ENCODE data around the gene E2F1.
"Not testable (repeated sequence)": the region's sequence is repeated elsewhere in the genome, so short reads cannot be mapped to it uniquely, and the experiment has no call there.

E2F1 gene

DNA sequence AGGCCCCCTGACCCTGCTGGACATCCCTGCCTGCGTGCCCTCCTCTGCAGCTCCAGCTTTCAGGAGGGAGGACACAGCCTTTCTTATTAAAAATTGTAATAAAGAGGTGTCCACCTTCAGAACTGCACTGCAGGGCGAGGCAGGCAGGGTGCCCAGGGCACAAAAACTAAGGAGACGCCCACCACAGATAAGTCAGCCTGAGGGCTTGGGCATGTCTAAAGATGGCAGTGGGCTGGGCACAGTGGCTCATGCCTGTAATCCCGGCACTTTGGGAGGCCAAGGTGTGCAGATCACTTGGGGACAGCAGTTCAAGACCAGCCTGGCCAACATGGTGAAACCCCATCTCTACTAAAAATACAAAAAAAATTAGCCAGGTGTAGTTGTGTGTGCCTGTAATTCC, 31.0 kb downstream of the E2F1 start:
- no peak for DNase-seq

DNA sequence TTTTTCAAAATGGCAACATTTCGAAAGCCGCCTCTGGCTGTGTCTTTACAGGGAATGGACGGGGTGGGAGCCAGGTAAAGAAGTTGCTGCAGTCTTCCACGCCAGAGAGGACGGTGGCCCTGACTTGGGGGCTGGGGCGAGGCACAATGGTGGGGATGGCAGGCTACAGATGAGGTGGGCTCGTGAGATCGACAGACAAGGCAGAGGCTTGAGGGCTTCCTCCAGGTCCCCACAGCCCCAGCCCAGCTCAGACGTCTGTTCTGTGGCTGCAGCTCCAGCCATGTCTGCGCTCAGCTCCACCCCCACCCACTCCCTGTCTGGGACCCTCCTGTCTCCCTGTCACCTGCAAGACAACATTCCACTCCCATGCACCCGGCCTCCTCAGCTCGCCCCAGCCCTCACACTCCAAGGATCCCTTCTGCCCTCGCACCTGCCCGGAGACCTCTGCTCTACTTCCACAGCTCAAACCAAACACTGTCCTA, 31.5 kb downstream of the E2F1 start:
- DNase-seq = no peak

DNA sequence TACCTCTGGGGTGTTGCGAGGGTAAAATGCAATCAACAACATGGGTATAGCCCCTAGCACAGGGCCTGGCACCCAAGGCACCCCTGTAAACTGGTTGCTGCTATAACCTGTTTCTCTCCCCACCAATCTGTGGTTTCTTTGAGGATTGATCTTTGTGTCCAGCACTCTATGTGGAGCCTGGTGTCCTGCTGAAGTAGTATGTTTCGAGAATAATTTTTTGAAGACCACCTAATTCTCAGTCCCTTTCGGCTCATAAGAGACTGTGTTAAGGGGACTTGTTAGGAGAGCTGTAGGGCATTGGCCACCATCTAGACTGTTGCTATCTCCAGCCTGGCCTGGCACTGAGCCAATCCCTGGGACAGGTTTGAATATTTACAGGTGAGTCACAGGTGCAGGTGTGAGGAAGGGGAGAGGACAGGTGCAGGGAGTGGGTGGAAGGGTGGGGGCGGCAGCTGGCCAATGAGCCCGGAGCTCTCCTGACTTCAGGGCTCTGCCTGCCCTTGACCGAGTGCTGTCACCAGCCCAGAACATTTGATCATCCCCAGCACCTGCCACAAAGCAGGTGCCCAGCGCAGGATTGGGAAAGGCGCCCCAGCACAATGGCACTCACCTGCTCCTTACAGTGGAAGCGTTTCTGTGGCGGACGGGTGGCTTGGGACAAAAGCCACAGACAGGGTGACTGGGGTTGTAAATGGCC, 32.1 kb downstream of the E2F1 start:
- DNase-seq = no peak

DNA sequence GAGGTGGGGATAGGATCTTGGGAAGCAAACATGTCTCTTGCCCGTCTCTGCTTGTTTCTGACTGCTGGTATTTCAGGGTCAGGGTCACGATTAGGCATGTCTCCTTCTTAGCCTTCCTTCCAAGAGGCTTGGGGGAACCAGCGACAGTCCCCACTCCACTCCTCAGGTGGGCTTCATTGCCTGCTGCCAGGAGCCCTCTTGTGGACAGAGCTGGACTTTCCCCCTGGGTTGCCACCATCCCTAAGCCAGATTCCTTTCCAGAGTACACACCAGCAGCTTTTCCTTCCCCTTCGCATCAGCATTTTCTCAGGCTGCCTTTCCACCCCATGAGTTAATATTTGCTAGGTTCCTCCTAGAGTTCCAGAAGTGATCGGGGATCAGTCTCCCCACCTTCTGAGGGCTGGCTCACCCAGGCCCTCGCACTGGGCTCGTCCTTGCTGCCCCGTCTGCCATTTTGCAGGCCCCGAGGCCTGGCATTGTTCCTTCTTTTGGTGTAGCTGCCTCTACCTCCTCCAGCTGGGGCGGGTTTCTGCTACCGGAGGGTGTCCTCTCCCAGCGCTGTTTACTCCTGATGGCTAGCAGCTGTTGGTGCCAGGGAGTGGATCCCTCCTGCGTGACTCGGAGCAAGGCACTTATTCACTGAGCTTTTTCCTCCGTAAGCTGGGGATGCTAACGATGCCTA, 32.8 kb downstream of the E2F1 start:
- DNase-seq = peak; percentile 63

DNA sequence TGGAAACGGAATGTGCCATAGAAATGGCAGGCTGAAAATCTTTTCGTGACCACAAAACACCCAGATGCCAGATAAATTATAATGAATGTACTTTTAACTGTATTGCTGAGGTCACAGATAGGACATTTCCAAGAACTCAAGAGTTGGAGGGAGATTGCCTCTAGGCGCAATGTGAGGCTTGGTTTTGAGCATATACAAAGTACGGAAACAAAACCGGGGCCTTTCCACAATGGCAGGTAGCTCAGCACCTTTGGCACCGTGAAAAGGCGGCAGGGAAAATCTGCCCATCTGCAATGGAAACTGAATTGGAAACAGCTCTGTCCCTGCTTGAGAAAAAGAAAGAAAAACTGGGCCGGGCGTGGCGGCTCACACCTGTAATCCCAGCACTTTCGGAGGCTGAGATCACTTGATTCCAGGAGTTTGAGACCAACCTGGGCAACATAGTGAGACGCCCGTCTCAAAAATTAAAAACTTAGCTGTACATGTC, 34.6 kb downstream of the E2F1 start:
- DNase-seq = no peak

DNA sequence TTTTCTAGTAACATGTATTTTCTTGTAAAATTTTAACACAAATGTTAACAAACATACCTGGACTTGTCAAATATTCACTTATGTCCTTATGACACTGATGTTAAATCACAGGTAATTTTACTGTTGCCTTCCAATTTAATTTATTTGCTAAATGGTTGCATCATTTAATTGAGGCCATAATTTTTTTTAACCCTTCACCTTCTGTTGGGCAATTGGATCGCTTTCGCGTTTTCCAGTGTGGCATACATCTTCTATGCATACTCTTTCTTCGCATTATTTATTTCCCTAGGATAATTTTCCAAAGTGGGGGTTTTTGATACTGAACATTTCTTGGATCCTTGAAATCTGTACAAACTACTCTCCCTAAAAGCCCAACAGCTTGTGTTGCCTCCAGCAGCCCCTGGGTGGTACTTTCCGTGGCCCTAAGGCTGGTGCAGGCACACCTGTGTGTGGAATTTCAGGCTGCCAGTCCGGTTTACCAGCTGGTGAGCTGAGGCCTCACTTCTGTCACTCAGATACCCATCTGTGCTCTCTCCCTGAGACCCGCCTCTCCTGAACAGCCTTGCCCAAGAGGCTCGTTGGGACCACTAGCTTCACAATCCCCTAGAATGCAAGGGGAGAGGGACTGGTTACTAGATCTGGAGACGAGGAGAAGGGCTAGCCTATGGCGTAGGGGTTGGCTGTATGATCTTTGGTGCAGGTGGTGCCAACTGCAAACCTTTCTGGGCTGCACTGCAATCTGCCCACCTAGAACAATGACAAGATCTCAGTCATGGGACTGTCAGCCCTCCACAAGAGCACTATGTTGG, 35.2 kb downstream of the E2F1 start:
- peak; percentile 67 for DNase-seq

DNA sequence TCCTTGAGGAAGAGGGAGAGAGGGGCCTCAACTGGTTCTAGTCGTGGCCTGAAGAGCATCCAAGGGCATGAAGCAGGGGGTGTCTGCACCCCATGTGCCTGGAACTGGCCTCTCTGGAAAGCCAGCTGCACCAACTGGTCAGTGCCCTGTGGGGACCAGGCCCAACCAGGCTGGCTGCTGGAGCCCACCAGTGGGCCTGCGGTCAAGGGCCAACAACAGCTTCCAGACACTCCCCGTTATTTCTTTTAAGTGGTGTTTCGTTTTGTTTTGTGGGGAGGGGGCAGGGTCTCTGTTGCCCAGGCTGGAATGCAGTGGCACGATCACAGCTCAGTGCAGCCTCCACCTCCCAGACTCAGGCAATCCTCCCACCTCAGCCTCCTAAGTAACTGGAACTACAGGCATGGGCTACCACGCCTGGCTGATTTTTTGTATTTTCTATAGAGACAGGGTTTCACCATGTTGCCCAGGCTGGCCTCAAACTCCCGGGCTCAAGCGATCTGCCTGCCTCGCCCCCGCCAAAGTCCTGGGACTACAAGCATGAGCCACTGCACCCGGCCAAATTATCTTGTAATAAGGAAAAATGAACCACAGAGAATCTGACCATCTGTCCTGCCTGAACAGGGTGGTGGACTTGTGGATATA, 36.0 kb downstream of the E2F1 start:
- DNase-seq = peak; percentile 42

DNA sequence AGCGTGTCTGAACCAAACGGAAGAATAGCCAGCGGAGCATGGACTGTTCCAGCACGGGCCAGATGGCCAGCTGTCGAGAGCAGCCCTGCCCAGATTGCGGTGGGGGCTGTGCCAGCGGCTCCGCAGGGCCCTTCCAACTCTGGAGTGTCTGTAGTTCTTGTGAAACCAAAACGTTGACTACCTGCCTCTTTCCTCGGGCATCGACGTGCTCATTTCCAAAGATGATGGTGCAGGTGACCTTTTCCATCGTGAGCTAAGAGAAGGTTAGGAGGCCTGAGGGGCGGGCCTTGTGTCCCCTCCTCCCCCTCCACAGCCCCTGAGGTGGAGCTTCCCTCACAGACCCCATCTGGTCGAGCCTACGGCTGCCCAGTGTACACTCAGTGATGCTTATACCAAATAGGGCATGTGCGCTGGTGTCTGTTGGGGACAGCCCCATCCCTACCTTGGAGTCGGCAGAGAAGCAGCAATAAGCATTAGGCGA, 36.9 kb downstream of the E2F1 start:
- DNase-seq = peak; percentile 76

DNA sequence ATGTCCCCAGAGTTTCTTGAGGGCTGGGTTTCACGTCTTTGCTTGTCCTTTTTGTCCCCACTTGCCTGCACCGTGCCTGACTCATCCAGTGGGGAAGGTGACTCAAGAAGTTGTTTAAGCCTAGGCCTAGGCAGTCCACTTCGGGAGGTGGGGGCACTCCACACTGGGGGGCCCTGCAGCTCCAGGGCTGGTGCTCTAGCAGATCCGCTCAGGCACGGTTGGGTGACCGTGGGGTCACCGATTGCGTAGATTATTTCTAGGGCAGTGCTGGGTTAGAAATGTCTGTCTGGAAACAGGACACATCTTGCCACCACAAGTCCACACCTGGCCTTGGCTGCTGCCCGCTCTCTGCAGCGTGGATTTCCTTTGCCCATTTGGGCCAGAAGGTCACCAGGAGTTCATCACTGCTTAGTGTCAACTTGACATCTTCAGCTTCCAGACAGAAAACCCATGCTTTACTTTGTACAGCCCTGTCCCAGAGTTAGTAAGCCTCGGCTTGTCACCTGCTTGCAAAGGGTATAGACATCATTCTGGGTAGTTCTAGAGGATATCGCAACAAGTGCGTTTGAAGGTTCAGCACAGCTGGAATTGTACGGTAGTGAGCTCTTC, 37.7 kb downstream of the E2F1 start:
- DNase-seq = no peak

DNA sequence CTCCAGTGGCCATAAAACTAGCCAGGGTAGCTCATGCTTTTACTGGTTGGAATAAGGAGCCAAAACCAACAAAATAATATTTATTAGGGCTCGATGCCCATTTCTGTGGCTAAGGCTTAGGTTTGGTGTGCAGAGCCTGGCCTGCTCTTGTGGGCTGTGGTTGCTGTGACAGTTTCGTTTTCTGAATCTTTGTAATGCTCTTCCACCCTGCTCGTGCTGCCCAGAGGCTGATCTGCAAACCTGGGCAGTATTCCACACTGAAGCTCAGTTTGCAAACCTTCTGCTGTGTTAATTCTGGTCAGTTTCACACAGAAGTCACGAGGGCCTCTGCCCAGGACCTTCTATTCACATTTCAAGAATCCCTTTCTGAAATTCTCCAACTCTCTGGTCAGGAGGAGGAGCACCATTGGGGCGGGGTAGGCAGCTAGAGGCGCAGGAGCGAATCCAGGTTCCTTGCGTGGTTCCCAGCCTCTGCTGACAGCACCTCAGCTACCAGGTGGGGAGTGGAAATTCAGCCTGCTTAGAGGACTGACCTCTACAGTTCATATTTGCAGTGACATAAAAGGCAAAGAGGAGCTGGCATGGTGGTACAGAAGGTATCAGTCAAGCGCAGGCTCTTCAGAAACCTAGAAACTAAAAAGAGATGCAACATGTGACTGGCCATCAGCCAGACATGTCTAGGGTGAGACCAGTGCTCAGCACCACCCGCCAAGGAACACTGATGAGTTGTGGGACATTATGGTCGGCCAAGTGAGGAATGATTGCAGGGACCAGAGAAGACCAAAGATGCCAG, 38.4 kb downstream of the E2F1 start:
- no peak for DNase-seq

DNA sequence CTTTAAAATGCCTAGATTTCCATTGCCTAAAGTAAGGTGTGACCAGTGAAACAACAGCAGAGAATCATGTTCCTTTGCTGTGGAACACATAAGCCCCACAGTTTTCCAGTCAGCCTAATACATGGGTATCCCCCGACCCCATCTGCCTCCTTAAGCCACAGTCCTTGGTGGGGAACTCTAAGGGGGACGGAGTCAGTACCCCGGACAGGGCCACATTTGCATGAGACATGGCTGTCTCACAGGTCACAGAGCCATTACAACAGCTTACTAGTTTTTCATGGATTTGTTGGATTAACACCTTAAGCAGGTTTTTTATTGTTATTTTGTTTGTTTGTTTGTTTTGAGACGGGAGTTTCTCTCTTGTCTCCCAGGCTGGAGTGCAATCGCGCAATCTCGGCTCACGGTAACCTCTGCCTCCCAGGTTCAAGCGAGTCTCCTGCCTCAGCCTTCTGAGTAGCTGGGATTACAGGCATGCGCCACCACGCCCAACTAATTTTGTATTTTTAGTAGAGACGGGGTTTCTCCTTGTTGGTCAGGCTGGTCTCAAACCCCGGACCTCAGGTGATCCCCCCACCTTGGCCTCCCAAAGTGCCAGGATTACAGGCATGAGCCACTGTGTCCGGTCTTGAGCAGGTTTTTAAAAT, 39.1 kb downstream of the E2F1 start:
- not testable (repeated sequence) for DNase-seq

DNA sequence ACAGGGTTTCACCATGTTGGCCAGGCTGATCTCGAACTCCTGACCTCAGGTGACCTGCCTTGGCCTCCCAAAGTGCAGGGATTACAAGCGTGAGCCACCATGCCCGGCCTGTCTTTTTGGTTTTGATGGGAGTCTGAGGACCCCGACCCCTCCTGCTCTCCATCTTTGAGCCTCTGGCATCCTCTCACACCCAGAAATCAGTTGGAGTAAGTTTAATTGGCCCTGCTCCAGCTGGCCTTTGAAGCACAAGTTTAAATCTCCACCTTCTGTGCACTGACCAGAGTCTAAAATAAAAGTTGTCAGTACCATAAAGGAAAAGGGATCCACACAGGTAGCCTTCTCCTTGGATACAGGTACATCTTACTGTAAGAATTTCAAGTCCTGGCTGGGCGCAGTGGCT, 40.0 kb downstream of the E2F1 start:
- DNase-seq = no peak

DNA sequence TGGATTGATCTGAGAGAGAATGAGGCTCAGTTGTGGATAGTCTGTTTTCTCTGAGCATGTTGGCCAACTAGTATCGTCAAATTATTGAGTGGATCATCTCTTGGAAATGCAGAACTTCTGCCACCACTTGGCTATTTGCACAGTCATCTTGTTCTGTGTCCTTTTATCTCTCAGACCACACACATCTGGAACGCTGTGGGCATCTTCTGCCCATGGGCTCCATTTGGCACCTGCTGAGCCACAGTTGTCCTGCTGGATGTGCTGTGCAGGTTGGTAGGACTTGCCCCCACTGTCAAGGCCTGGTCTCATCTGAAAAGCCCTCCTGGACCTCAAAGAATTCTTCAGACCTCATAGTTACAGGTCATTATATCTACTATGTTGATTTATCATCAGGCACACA, 40.8 kb downstream of the E2F1 start:
- DNase-seq = no peak

DNA sequence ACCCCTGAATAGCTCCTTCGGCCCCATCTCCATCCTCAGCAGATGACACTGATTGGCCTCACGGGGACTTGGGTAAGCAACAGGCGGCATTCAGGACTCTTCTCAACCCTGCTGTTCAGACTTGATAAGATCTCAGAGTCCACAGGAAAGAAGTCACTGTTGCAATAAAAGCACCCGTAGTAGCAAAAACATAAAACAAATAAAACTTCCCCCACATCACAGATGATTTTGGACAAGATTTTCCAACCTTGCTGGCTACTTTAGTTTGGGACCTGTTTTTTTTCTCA, 41.2 kb downstream of the E2F1 start:
- DNase-seq = no peak

DNA sequence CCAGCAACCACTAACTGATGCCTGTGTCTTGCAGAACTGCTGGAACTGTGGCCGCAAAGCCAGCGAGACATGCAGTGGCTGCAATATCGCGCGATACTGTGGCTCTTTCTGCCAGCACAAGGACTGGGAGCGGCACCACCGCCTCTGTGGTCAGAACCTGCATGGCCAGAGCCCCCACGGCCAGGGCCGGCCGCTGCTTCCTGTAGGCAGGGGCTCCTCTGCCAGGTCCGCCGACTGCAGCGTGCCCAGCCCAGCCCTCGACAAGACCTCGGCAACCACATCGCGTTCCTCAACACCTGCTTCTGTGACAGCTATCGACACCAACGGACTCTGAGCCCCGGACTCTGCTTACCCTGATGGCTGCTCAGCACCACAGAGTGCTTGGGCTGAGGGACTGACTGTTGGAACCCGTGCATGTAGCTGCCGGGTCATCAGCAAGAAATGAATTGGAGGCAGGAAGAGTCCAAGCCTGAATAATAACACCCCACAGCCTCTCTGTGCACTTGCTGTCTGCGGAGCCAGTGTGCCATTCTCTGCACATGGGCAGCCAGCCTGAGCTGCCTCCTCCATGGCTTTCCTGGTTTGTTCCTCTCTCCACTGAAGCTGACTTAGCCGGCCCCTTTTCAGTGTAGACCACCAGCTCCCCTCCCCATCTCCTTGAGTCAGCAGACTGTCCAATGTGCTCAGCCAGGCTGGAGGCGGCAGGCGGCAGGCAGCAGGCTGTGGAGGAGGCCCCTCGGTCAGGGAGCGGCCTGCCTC, 41.7 kb downstream of the E2F1 start:
- no peak for DNase-seq

DNA sequence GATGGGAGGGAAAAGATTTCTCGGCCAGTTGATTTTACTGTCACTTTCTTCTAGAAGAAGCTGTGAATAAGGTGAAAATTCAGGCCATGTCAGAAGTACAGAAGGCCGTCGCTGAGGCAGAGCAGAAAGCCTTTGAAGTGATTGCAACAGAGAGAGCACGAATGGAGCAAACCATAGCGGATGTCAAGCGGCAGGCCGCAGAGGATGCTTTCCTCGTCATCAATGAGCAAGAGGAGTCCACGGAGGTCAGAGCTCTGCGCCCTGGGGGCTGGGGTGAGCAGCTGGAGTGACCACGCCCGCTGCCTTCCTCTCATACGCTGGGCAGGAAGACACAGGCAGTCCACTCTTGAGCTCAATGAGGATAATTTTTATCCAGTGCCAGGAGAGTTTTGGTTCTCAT, 45.9 kb downstream of the E2F1 start:
- no peak for DNase-seq

DNA sequence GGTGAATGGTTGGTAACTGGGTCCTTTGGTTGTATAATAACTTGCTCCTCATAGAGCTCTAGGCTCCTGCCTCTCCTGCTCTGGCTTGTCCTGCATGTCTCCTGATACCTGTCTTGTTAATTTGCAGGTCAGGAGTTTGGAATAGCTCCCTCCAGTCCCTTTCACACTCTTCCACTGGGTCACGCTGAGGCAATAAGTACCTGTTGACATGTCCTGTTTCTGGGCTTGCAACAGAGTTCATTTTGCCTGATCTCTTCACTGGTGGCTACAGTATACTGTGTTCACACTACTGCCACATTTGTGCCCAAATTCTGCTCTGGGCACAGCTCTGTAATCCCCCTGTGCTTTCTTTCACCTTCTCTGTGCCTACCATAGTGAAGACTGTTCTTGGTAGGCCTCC, 49.4 kb downstream of the E2F1 start:
- DNase-seq = no peak

DNA sequence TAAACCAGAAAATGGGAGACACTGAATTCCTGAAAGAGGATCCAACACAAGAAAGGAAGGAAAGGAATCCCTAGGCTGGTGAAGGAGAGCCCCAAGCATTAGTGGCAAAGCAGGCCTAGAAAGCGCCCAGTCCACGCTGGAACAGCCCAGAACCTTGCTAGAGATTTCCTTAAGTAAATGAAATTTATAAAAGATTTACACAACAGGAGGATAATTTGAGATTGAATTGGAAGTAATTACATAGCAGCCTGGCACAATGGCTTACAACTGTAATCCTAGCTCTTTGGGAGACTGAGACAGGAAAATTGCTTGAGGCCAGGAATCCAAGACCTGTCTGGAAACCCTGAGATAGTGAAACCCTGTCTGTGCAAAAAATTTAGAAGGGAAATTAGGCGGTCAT, 50.8 kb downstream of the E2F1 start:
- DNase-seq = no peak

DNA sequence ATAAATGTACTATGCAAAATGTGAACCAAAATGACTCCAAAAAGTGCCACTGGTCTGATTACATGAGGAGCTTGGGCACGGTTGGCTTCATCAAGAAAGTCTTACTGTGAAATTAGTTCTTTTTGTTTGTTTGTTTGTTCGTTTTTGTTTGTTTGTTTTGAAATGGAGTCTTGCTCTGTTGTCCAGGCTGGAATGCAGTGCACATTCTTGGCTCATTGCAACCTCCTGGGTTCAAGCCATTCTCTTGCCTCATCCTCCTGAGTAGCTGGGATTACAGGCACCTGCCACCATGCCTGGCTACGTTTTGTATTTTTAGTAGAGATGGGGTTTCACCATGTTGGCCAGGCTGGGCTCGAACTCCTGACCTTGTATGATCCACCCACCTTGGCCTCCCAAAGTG, 54.3 kb downstream of the E2F1 start:
- DNase-seq = not testable (repeated sequence)

DNA sequence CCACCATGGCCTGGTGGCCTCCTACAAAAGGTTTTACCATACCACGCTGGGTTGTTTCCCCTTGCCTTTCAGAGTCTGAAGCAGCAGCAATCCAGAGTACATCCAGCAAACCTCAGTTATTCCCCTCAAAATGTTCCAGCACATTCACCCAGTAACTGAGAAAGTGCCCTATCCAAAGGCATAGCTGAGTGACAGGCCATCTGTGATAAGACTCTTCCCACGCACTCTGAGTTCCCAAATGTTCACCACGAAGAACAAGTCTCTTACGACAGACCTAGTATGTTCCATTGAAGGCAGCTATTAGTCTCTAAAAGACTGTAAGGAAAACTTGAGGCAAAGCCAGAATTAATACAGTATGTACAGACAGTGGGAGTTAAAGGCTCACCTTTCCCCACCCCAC, 55.7 kb downstream of the E2F1 start:
- DNase-seq = no peak

DNA sequence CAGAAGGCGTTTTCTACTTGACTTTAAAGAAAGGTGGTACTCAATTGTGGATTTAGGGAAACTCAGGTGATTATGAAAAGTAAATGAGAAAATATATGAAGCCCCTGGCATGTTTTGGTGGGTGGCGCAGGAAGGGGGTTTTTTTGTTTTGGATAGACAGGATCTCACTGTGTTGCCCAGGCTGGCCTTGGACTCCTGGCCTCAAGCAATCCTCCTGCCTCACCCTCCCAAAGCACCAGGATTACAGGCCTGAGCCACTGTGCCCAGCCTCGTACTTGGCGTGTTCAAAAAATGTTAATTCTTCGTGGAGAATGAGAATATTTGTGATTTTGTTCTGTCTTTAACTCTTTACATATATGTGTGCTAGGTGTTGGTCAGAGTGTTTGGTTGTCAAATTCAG, 56.2 kb downstream of the E2F1 start:
- DNase-seq = no peak
